ENCODE measurements around the gene ASB18. TPM values are rescaled to one million over a fixed set of nuclear protein-coding genes. Genes with fewer than 3 reads are reported as not detected.

The ASB18 gene
- total and polyA plus RNA-seq, 8 donors, result not detected

GRCh38 chr2:236217926-236218325, 46.3 kb downstream of the ASB18 start:
- Histone ChIP-seq H3K36me3 (no peaks in the 10 kb centered on the region), H3K4me1 (no peaks in the 10 kb centered on the region), H3K9me3 (no peaks in the 10 kb centered on the region), H3K4me3 (no peak overlapping the region), H3K27me3 (peaks cover 0 to 2% (median 0%) of the 10 kb centered on the region in 4 donors), H3K27ac (no peak overlapping the region)
- no peak for DNase-seq
- WGBS, 2 donors, result 26 to 29% methylated on average over 4 of the region's 4 CpGs
- intact Hi-C loops (cut with DNase I), result no loop called here
- no peak for TF ChIP-seq CTCF (IDR thresholded peaks at IDR 0.05)
- ATAC-seq, result no peak
- FAIRE-seq, result no peak

- peaks cover 0 to 2% (median 0%) of the 10 kb centered on the region in 4 donors for H3K27me3 ChIP-seq
- H3K4me3 ChIP-seq, result no peak overlapping the region
- no peak for ATAC-seq
- WGBS, 2 donors, result 71 to 72% methylated on average over 7 of the region's 7 CpGs
- H3K4me1 ChIP-seq, result no peaks in the 10 kb centered on the region
- TF ChIP-seq CTCF (IDR thresholded peaks at IDR 0.05), result no peak
- H3K27ac ChIP-seq, result no peak overlapping the region
- FAIRE-seq, result no peak
- no peak for DNase-seq
- no peaks in the 10 kb centered on the region for H3K36me3 ChIP-seq
- H3K9me3 ChIP-seq, result no peaks in the 10 kb centered on the region
- intact Hi-C loops (cut with DNase I), result no loop called here
Observed at GRCh38 chr2:236216711-236217110, 47.5 kb downstream of the ASB18 start.

GRCh38 chr2:236215761-236216333, 48.4 kb downstream of the ASB18 start:
- FAIRE-seq, result no peak
- no peaks in the 10 kb centered on the region for H3K9me3 ChIP-seq
- no peak for DNase-seq
- WGBS, 2 donors, result 66 to 81% methylated on average over 12 of the region's 12 CpGs
- intact Hi-C loops (cut with DNase I), result no loop called here
- TF ChIP-seq CTCF (IDR thresholded peaks at IDR 0.05), result no peak
- peaks cover 0 to 2% (median 0%) of the 10 kb centered on the region in 4 donors for H3K27me3 ChIP-seq
- no peaks in the 10 kb centered on the region for H3K4me1 ChIP-seq
- H3K27ac ChIP-seq, result no peak overlapping the region
- no peak overlapping the region for H3K4me3 ChIP-seq
- H3K36me3 ChIP-seq, result no peaks in the 10 kb centered on the region
- no peak for ATAC-seq

GRCh38 chr2:236215196-236215595, 49.0 kb downstream of the ASB18 start:
- WGBS, 2 donors, result 61 to 67% methylated on average over 6 of the region's 6 CpGs
- no peak for DNase-seq
- Histone ChIP-seq H3K27me3 (peaks cover 0 to 2% (median 0%) of the 10 kb centered on the region in 4 donors), H3K36me3 (no peaks in the 10 kb centered on the region), H3K4me3 (no peak overlapping the region), H3K27ac (no peak overlapping the region), H3K9me3 (no peaks in the 10 kb centered on the region), H3K4me1 (no peaks in the 10 kb centered on the region)
- no peak for TF ChIP-seq CTCF (IDR thresholded peaks at IDR 0.05)
- intact Hi-C loops (cut with DNase I), result no loop called here
- ATAC-seq, result no peak
- FAIRE-seq, result no peak

GRCh38 chr2:236214376-236214995, 49.7 kb downstream of the ASB18 start:
- intact Hi-C loops (cut with DNase I), result no loop called here
- WGBS, 2 donors, result 30 to 35% methylated on average over 47 to 92 of the region's 92 CpGs
- no peak overlapping the region for H3K4me3 ChIP-seq
- ATAC-seq, result no peak
- no peak overlapping the region for H3K27ac ChIP-seq
- no peak for DNase-seq
- H3K36me3 ChIP-seq, result no peaks in the 10 kb centered on the region
- H3K4me1 ChIP-seq, result no peaks in the 10 kb centered on the region
- H3K9me3 ChIP-seq, result no peaks in the 10 kb centered on the region
- H3K27me3 ChIP-seq, result peaks cover 0 to 2% (median 0%) of the 10 kb centered on the region in 4 donors
- FAIRE-seq, result no peak
- TF ChIP-seq CTCF (IDR thresholded peaks at IDR 0.05), result no peak

All from pancreas (tissue), 10 donors.